Osteoblast (primary cell): ENCODE measurements around the gene PHF13. TPM values are rescaled to one million over a fixed set of nuclear protein-coding genes. Genes with fewer than 3 reads are reported as not detected.

Experiments used
- DNase-seq: peaks from one replicate; pipeline ENCODE4 v3.0.0; 2011; ENCODE audit warnings: low spot score, mixed read lengths; ENCODE audit not compliant: insufficient read length; ENCODE audit errors: missing footprints
- H2AFZ ChIP-seq: 2 replicates; pipeline ENCODE4 v1.6.0; 2011; ENCODE audit warnings: mild to moderate bottlenecking, low read length
- H3K27ac ChIP-seq: 2 replicates; pipeline ENCODE4 v1.5.1; 2011; ENCODE audit warnings: mild to moderate bottlenecking, low read depth, low read length, moderate library complexity
- H3K27me3 ChIP-seq: 2 replicates; pipeline ENCODE4 v1.6.0; 2012; ENCODE audit warnings: mild to moderate bottlenecking, control low read depth, inconsistent platforms, low read length, moderate library complexity; ENCODE audit not compliant: insufficient read depth
- H3K36me3 ChIP-seq: 2 replicates; pipeline ENCODE4 v1.5.1; 2011; ENCODE audit warnings: mild to moderate bottlenecking, low read length, control low read depth, moderate library complexity; ENCODE audit not compliant: insufficient read depth
- H3K4me1 ChIP-seq: 2 replicates; pipeline ENCODE4 v1.5.1; 2011; ENCODE audit warnings: mild to moderate bottlenecking, low read length, control low read depth, moderate library complexity; ENCODE audit not compliant: insufficient read depth
- H3K4me2 ChIP-seq: 2 replicates; pipeline ENCODE4 v1.6.0; 2011; ENCODE audit warnings: mild to moderate bottlenecking, low read length; ENCODE audit not compliant: insufficient read depth
- H3K4me3 ChIP-seq: fragments of 200-600 bp; sonication (generic); 3 replicates; pipeline ENCODE4 v1.5.1; 2012; ENCODE audit warnings: mild to moderate bottlenecking, low read length, inconsistent platforms; ENCODE audit not compliant: insufficient read depth
- H3K79me2 ChIP-seq: 2 replicates; pipeline ENCODE4 v1.6.0; 2012; ENCODE audit warnings: mild to moderate bottlenecking, low read length, control low read depth, inconsistent platforms; ENCODE audit not compliant: insufficient read depth
- H3K9me3 ChIP-seq: 2 replicates; pipeline ENCODE4 v1.5.1; 2011; ENCODE audit warnings: low read depth, low read length, control low read depth
- H4K20me1 ChIP-seq: 2 replicates; pipeline ENCODE4 v1.6.0; 2012; ENCODE audit warnings: mild to moderate bottlenecking, low read length, control low read depth; ENCODE audit not compliant: insufficient read depth
- CTCF ChIP-seq: IDR thresholded peaks from 2 replicates; pipeline ENCODE4 v1.5.1; 2011; ENCODE audit warnings: mild to moderate bottlenecking, low read depth, low read length, moderate library complexity; ENCODE audit errors: extremely low read depth
- total RNA-seq: library from RNA; depleted of rRNA; stranded (reverse); fragments of >200 nt; gene quantifications from 2 replicates; pipeline ENCODE4 v1.2.3, GENCODE V29; 2012

The PHF13 gene
- total RNA-seq, 1 donor, result 13.4 TPM

GRCh38 chr1:6572653-6573383 is 40.7 kb upstream of the PHF13 start:
- no peaks in the 10 kb centered on the region for H4K20me1 ChIP-seq
- peaks cover 3% of the 10 kb centered on the region for H3K4me1 ChIP-seq
- H3K36me3 ChIP-seq, result no peaks in the 10 kb centered on the region
- no peak overlapping the region for H3K4me2 ChIP-seq
- no peak overlapping the region for H3K4me3 ChIP-seq
- H3K79me2 ChIP-seq, result no peaks in the 10 kb centered on the region
- peak; percentile 41 for DNase-seq
- peaks cover 16% of the 10 kb centered on the region for H3K27me3 ChIP-seq
- H3K27ac ChIP-seq, result no peak overlapping the region
- no peak for TF ChIP-seq CTCF
- H2AFZ ChIP-seq, result no peak overlapping the region
- peaks cover 3% of the 10 kb centered on the region for H3K9me3 ChIP-seq

- Histone ChIP-seq H4K20me1 (no peaks in the 10 kb centered on the region), H3K9me3 (peaks cover 3% of the 10 kb centered on the region), H3K4me3 (no peak overlapping the region), H2AFZ (no peak overlapping the region), H3K79me2 (no peaks in the 10 kb centered on the region), H3K4me1 (peaks cover 16% of the 10 kb centered on the region), H3K27ac (no peak overlapping the region), H3K27me3 (peaks cover 15% of the 10 kb centered on the region), H3K36me3 (no peaks in the 10 kb centered on the region), H3K4me2 (no peak overlapping the region)
- DNase-seq, result peak; percentile 69
- no peak for TF ChIP-seq CTCF
These were observed 39.4 kb upstream of the PHF13 start for GRCh38 chr1:6574025-6574620.

GRCh38 chr1:6574818-6575217 is 38.7 kb upstream of the PHF13 start:
- no peak for TF ChIP-seq CTCF
- Histone ChIP-seq H3K4me3 (no peak overlapping the region), H3K79me2 (peaks cover under 1% of the 10 kb centered on the region), H2AFZ (no peak overlapping the region), H3K4me1 (peaks cover 21% of the 10 kb centered on the region), H3K27ac (no peak overlapping the region), H4K20me1 (no peaks in the 10 kb centered on the region), H3K9me3 (peaks cover 3% of the 10 kb centered on the region), H3K4me2 (no peak overlapping the region), H3K36me3 (no peaks in the 10 kb centered on the region), H3K27me3 (peaks cover 9% of the 10 kb centered on the region)
- peak; percentile 42 for DNase-seq

GRCh38 chr1:6577831-6578525 is 35.6 kb upstream of the PHF13 start:
- DNase-seq, result peak; percentile 96
- no peak overlapping the region for H3K4me3 ChIP-seq
- peak overlapping the region; percentile 29 for H3K4me2 ChIP-seq
- no peaks in the 10 kb centered on the region for H3K27me3 ChIP-seq
- no peaks in the 10 kb centered on the region for H3K36me3 ChIP-seq
- H3K79me2 ChIP-seq, result peaks cover 27% of the 10 kb centered on the region
- H3K4me1 ChIP-seq, result peaks cover 31% of the 10 kb centered on the region
- TF ChIP-seq CTCF, result no peak
- H3K27ac ChIP-seq, result peak overlapping the region; percentile 88
- H2AFZ ChIP-seq, result no peak overlapping the region
- H4K20me1 ChIP-seq, result peaks cover 10% of the 10 kb centered on the region
- no peaks in the 10 kb centered on the region for H3K9me3 ChIP-seq
